GM12864 (cell line): ENCODE results near the gene TTK.

ENCODE experiments used
- DNase-seq: peaks from one replicate; pipeline ENCODE4 v3.0.0-alpha.2; 2011; ENCODE audit warnings: low read depth
- H3K4me3 ChIP-seq: 2 replicates; pipeline ENCODE4 v1.5.1; 2011; ENCODE audit warnings: mild to moderate bottlenecking, low read depth, low read length, control low read depth
- TF ChIP-seq, protein P1 (sequence below): IDR thresholded peaks from 2 replicates; pipeline ENCODE4 v1.5.1; 2011; ENCODE audit warnings: low read depth, mild to moderate bottlenecking, moderate library complexity, low read length, control low read depth, inconsistent platforms; ENCODE audit errors: missing control alignments

The TTK gene

DNA sequence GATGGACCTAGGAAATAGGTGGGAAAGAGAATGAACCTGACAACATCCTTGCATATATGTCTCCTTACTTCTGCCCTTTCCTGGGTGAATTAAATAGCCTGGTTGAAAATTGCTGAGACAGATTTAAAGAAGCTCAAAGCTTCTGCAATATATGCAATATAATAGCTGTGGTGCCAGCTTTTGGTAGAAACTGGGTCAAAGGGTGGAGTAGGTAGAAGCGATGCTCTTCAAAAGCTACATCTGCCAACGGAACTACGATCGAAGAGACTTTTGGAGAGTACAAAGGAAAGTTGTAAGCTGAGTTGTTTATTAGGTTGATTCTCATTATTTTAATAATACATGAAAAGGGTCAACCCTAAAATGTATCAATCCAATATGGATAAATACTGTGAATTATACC lies 22.8 kb upstream of the TTK start:
- TF ChIP-seq, protein P1, sequence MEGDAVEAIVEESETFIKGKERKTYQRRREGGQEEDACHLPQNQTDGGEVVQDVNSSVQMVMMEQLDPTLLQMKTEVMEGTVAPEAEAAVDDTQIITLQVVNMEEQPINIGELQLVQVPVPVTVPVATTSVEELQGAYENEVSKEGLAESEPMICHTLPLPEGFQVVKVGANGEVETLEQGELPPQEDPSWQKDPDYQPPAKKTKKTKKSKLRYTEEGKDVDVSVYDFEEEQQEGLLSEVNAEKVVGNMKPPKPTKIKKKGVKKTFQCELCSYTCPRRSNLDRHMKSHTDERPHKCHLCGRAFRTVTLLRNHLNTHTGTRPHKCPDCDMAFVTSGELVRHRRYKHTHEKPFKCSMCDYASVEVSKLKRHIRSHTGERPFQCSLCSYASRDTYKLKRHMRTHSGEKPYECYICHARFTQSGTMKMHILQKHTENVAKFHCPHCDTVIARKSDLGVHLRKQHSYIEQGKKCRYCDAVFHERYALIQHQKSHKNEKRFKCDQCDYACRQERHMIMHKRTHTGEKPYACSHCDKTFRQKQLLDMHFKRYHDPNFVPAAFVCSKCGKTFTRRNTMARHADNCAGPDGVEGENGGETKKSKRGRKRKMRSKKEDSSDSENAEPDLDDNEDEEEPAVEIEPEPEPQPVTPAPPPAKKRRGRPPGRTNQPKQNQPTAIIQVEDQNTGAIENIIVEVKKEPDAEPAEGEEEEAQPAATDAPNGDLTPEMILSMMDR: no peak
- DNase-seq: no peak
- no peak overlapping the region for H3K4me3 ChIP-seq

DNA sequence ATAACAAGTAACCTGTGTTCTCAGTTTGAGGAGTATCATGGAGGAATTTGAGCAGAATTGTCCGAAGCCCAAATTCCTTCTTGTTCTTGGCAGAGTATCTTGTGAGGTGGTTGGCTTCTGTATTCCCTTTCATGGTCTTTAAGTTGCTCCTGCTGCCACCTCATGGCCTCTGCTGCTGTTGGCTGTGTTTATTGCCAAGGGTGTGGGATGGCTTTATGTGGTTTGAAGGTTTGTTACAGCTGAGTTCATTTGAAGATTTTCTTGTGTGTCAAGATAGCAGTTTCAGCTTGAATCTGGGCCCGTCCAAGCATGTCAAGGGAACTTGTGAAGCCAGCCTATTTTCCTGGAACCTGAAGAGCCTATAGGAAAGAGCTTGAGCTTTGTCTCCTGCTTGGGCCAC lies 20.2 kb upstream of the TTK start:
- no peak for DNase-seq
- H3K4me3 ChIP-seq: no peak overlapping the region
- TF ChIP-seq, protein P1: no peak

DNA sequence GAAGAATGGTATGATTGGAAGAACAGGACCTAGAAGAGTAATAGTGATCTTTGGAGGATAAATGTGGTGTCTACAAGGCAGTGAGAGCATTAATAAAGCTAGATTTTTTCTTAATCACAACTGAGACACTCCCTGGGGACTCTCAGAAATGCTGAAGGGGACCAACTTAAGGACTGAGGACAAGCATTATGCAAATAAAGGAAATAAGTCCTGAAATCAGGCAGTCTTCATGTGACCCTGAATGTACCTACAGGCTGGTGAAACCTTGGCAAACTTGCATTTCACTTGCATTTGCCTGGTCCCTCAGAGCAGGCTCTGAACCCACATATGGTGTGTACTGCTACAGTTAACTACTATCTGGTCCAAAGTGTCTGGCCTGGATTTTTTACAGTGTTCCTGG lies 19.3 kb upstream of the TTK start:
- no peak for DNase-seq
- TF ChIP-seq, protein P1: no peak
- H3K4me3 ChIP-seq: no peak overlapping the region

DNA sequence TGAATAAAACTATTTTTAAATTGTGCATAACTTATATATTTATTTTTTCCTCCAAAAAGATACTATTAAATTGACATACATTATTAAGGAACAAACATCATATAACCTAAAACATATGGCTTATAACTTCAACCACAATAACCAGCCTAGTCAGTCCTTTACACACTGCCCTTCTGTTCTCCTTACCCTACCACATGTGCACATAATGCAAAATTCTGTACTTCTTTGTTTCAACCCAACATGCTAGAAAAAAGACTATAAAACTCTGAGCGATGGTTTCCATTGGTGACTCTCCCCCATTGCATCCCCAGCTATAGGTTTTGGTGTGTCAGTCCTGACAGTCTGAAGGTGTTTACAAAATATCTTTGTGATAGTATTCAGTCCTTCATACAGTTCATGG lies 14.8 kb upstream of the TTK start:
- no peak overlapping the region for H3K4me3 ChIP-seq
- DNase-seq: no peak
- TF ChIP-seq, protein P1: no peak

DNA sequence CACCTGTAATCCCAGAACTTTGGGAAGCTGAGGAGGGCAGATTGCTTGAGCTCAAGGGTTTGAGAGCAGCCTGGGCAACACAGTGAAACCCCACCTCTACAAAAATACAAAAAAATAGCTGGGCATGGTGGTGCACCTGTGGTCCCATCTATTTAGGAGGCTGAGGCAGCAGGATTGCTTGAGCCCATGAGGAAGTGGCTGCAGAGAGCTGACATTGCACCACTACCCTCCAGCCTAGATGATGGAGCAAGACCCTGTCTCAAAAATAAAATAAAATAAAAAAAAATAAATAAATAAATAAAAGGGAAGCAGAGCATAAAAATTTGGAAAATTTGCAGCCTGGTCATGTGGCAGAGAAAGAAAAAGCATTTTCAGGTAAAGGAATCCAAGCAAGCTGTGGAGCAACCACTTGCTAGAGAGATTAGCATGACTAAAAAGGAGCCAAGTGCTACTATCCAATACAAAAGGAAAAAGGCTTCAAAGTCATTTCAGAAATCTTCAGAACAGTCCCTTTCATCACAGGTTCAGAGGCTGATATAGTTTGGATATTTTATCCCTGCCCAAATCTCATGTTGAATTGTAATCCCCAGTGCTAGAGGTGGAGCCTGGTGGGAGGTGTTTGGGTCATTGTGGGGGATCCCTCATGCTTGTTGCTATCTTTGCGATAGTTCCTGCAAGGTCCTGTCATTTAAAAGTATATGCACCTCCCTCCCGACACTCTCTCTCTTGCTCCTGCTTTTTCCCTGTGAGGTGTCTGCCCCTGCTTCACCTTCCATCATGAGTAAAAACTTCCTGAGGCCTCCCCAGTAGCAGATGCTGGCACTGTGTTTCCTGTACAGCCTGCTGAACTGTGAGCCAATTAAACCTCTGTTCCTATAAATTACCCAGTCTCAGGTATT lies 11.2 kb upstream of the TTK start:
- DNase-seq: no peak
- TF ChIP-seq, protein P1: no peak
- H3K4me3 ChIP-seq: no peak overlapping the region

DNA sequence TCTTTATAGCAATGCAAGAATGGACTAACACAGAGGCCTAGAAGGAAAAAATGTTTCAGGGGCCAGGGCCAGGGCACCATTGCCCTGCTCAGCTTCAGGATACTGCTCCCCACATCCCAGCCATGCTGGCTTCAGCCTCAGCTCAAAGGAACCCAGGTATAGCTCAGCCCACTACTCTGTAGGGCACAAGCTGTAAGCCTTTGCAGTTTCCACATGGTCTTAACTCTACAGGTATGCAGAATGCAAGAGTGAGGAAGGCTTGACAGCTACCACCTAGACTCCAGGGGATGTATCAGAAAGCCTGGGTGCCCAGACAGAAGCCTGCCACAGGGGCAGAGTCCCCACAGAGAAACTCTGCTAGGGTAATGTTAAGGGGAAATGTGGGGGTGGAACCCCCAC lies 10.5 kb upstream of the TTK start:
- no peak for DNase-seq
- TF ChIP-seq, protein P1: no peak
- H3K4me3 ChIP-seq: no peak overlapping the region

DNA sequence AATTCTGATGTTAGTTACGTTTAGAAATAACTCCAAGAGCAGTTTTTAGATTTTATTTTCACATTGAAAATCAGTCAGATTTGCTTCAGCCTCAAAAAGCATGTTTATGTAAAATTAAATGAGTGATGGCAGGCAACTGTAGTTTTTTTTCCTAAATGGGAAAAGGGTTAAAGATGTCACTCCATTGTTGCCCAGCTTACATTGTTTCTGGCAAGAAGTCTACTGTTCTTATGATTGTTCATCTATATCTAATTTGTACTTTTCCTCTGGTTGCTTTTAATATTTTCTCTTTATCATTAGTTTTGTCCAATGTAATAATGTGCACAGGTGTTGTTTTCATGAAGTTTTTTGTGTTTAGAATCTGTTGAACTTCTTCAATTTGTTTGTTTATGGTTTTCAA lies 6.7 kb upstream of the TTK start:
- DNase-seq: no peak
- no peak overlapping the region for H3K4me3 ChIP-seq
- TF ChIP-seq, protein P1: no peak
